Left lung (tissue), 10 donors: Measurements from ENCODE around the gene GRIK3. TPM values are rescaled to one million over a fixed set of nuclear protein-coding genes. Genes with fewer than 3 reads are reported as not detected.
A peak's percentile ranks its signal among the peaks of the same experiment; 100 is the strongest.

Experiments
- ATAC-seq: fragments of 200-7000 bp; cut with Tn5 transposase; one replicate; pipeline ENCODE4 v1.9.1; 2020; ENCODE audit warnings: moderate library complexity
- DNase-seq, 4 donors: peaks; one replicate each; pipeline ENCODE4 v3.0.0-alpha.2; 2013 to 2020
- H3K27ac ChIP-seq, 2 donors: fragments of 200-600 bp; sonication (generic) in 1 of 2; one replicate each; pipeline versions ENCODE4 v1.5.0 to v1.8.0; 2020 to 2021
- H3K27me3 ChIP-seq, 2 donors: fragments of 200-600 bp; sonication (generic) in 1 of 2; one replicate each; pipeline versions ENCODE4 v1.5.0 to v1.8.0; 2020 to 2021
- H3K36me3 ChIP-seq, 2 donors: fragments of 200-600 bp; sonication (generic) in 1 of 2; one replicate each; pipeline versions ENCODE4 v1.5.0 to v1.8.0; 2020 to 2021
- H3K4me1 ChIP-seq, 2 donors: fragments of 200-600 bp; one replicate each; pipeline ENCODE4 v1.8.0; 2021
- H3K4me3 ChIP-seq, 2 donors: fragments of 200-600 bp; sonication (generic) in 1 of 2; one replicate each; pipeline versions ENCODE4 v1.5.0 to v1.8.0; 2020 to 2021; ENCODE audit warnings: mild to moderate bottlenecking in 1 of 2
- H3K9me3 ChIP-seq, 2 donors: fragments of 200-600 bp; sonication (generic) in 1 of 2; one replicate each; pipeline versions ENCODE4 v1.5.0 to v1.8.0; 2020 to 2021
- CTCF ChIP-seq, 2 donors: fragments of 200-600 bp; sonication (generic) in 1 of 2; IDR thresholded peaks; one replicate each; pipeline versions ENCODE4 v1.5.0 to v1.8.0; 2021; ENCODE audit warnings: antibody characterized with exemption in 2 of 2
- intact Hi-C, 2 donors: fragments of 100-400 bp; cut with DNase I; formaldehyde crosslinking; loops; one replicate each; pipeline versions ENCODE4 v1.11.2 to v1.14.2; 2022
- polyA plus RNA-seq, 6 donors: library from polyadenylated mRNA; unstranded; fragments of 120-200 nt; gene quantifications; one replicate each; pipeline ENCODE4 v1.2.1, GENCODE V29; 2013; ENCODE audit not compliant: insufficient read length in 6 of 6
- total RNA-seq, 2 donors: library from RNA; stranded (reverse); fragmentation: NEBNext Ultra II Directional; extraction: Animal tissue kit (Norgen Biotek cat#: 25700); gene quantifications; one replicate each; pipeline ENCODE4 v1.2.1, GENCODE V29; 2021
- donor health status: DM: no; HTN: yes; CAD: no.
- donor health status: DM: no; HTN: no; CAD: no.

The GRIK3 gene
- total and polyA plus RNA-seq, 8 donors, result 0.18 to 1.2 (median 0.48) TPM; not detected in 1

GRCh38 chr1:36968730-36969129, 65.6 kb downstream of the GRIK3 start:
- Histone ChIP-seq H3K4me3 (no peak overlapping the region), H3K27me3 (peaks cover 0 to 6% of the 10 kb centered on the region in 2 donors), H3K4me1 (no peaks in the 10 kb centered on the region), H3K36me3 (no peaks in the 10 kb centered on the region), H3K9me3 (no peaks in the 10 kb centered on the region), H3K27ac (no peak overlapping the region)
- ATAC-seq, result no peak
- DNase-seq, result no peak
- no peak for TF ChIP-seq CTCF (IDR thresholded peaks at IDR 0.05)
- intact Hi-C loops, result no loop called here

- intact Hi-C loops, result no loop called here
- H3K36me3 ChIP-seq, result no peaks in the 10 kb centered on the region
These were observed 68.1 kb downstream of the GRIK3 start for GRCh38 chr1:36966242-36966641.

GRCh38 chr1:36965275-36966159, 68.8 kb downstream of the GRIK3 start:
- H3K27ac ChIP-seq, result no peak overlapping the region
- H3K27me3 ChIP-seq, result peaks cover 0 to 22% of the 10 kb centered on the region in 2 donors
- H3K4me1 ChIP-seq, result no peaks in the 10 kb centered on the region
- ATAC-seq (no peak), DNase-seq (no peak)
- no peaks in the 10 kb centered on the region for H3K36me3 ChIP-seq
- H3K4me3 ChIP-seq, result no peak overlapping the region
- H3K9me3 ChIP-seq, result no peaks in the 10 kb centered on the region
- intact Hi-C loops, result no loop called here
- TF ChIP-seq CTCF (IDR thresholded peaks at IDR 0.05), result no peak

More at GRCh38 chr1:36966242-36966641, 68.1 kb downstream of the GRIK3 start:
- Histone ChIP-seq H3K9me3 (no peaks in the 10 kb centered on the region), H3K4me3 (no peak overlapping the region), H3K27ac (no peak overlapping the region), H3K4me1 (no peaks in the 10 kb centered on the region), H3K27me3 (peaks cover 0 to 16% of the 10 kb centered on the region in 2 donors)
- TF ChIP-seq CTCF (IDR thresholded peaks at IDR 0.05), result no peak
- DNase-seq (peak in 1 of 4 donors; percentile 11), ATAC-seq (peak; percentile 51)

GRCh38 chr1:36964830-36965229, 69.5 kb downstream of the GRIK3 start:
- Histone ChIP-seq H3K4me1 (no peaks in the 10 kb centered on the region), H3K27me3 (peaks cover 0 to 22% of the 10 kb centered on the region in 2 donors), H3K4me3 (no peak overlapping the region), H3K27ac (no peak overlapping the region), H3K9me3 (no peaks in the 10 kb centered on the region), H3K36me3 (no peaks in the 10 kb centered on the region)
- DNase-seq (no peak), ATAC-seq (no peak)
- TF ChIP-seq CTCF (IDR thresholded peaks at IDR 0.05), result no peak
- intact Hi-C loops, result no loop called here

- ATAC-seq (no peak), DNase-seq (peak in 1 of 4 donors; percentile 32)
- Histone ChIP-seq H3K4me1 (no peaks in the 10 kb centered on the region), H3K4me3 (no peak overlapping the region), H3K27ac (no peak overlapping the region), H3K9me3 (no peaks in the 10 kb centered on the region), H3K36me3 (no peaks in the 10 kb centered on the region), H3K27me3 (peaks cover 0 to 22% of the 10 kb centered on the region in 2 donors)
- TF ChIP-seq CTCF (IDR thresholded peaks at IDR 0.05), result no peak
- intact Hi-C loops, result no loop called here
These were observed 71.3 kb downstream of the GRIK3 start for GRCh38 chr1:36963006-36963405.
